Omental fat pad (tissue), 4 donors: ENCODE data around the gene FDXACB1. TPM values are rescaled to one million over a fixed set of nuclear protein-coding genes. Genes with fewer than 3 reads are reported as not detected.

ENCODE experiments used
- ATAC-seq: fragments of 150-250 bp; one replicate; pipeline ENCODE4 v1.9.1; 2016; ENCODE audit warnings: mild to moderate bottlenecking, moderate library complexity; ENCODE audit not compliant: low FRiP score
- DNase-seq: peaks from one replicate; pipeline ENCODE4 v3.0.0-alpha.2; 2019; ENCODE audit warnings: low spot score
- CTCF ChIP-seq, 3 donors: fragments of 450-650 bp; IDR thresholded peaks; one replicate each; pipeline ENCODE4 v1.5.1; 2016 to 2017; ENCODE audit warnings: antibody characterized with exemption in 3 of 3, mild to moderate bottlenecking in 3 of 3, moderate library complexity in 2 of 3
- small RNA-seq: library from RNA; depleted of rRNA; stranded (forward); fragments of <200 nt; gene quantifications from one replicate; pipeline ENCODE3, GENCODE V24; 2016
- total RNA-seq, 4 donors: library from RNA; depleted of rRNA; stranded (reverse); fragments of >200 nt; gene quantifications; one replicate each; pipeline ENCODE4 v1.1.0, GENCODE V29; 2016

Gene FDXACB1
- total RNA-seq, 4 donors from 2014 or later = 1.1 to 2.7 (median 1.6) TPM

DNA sequence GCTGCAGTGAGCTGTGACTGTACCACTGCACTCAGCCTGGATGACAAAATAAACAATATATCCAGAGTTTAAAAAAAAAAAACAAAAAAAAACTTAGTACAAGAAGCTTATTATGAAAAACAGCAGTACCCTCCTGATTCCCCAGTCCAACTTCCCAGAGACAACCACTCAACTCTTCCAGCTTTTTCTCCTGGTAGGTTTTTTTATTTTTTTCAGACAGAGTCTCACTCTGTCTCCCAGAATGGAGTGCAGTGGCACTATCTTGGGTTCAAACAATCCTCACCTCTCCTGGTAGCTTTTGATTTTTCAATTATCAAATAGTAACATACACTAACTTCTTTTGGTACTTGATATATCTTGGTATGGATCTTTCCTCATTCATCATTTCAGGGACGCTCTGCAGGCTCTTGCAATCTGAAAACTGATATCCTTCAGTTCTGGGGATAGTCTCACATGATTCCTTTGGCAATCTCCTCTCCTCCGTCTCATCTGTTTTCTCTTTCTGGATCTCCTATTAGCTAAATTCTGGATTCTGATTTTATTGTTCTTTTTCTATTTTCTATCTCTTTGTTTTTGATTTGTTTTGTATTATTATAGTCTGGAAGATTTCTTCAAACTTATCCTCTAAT, 52.5 kb downstream of the FDXACB1 start:
- ATAC-seq (no peak), DNase-seq (no peak)
- no peak for TF ChIP-seq CTCF (IDR thresholded peaks at IDR 0.05)

Small RNA genes lying within 50 kb of the gene (small RNA-seq; reads per million reads assigned to genes)
- gene C11orf52 = not detected
- not detected for gene GNG5P3
- not detected for gene RNA5SP351
- gene RPL37AP8 = 0.39 reads per million

Other genes starting within 250 kb of the FDXACB1 start
- 100 to 1,000 TPM in 2 of 4 donors, 10 to 100 TPM in 2; 30.9 to 139 (median 78.8) TPM for gene PPP2R1B, start 112.8 kb downstream of the FDXACB1 start, total RNA-seq
- gene ALG9, start 7.6 kb downstream of the FDXACB1 start, total RNA-seq = 100 to 1,000 TPM in 1 of 4 donors, 10 to 100 TPM in 3; 21.0 to 168 (median 34.7) TPM
- gene CFAP68, start 376 bp upstream of the FDXACB1 start, total RNA-seq = 10 to 100 TPM; 12.2 to 40.0 (median 20.2) TPM
- 1,000 to 10,000 TPM in 1 of 4 donors, 100 to 1,000 TPM in 2, 10 to 100 TPM in 1; 82.4 to 1,340 (median 304) TPM for gene CRYAB, start 32.6 kb upstream of the FDXACB1 start, total RNA-seq
- 1 to 10 TPM in 2 of 4 donors, not detected in 2; 3.1 to 4.6 TPM for gene HSPB2, start 33.6 kb upstream of the FDXACB1 start, total RNA-seq
- 1 to 10 TPM in 3 of 4 donors, not detected in 1; 3.4 to 7.9 (median 7.5) TPM for gene C11orf52, start 39.7 kb upstream of the FDXACB1 start, total RNA-seq
- gene DIXDC1, start 58.2 kb upstream of the FDXACB1 start, total RNA-seq = 10 to 100 TPM; 36.4 to 79.3 (median 40.7) TPM
- 10 to 100 TPM; 20.5 to 61.6 (median 36.1) TPM for gene DLAT, start 146.2 kb upstream of the FDXACB1 start, total RNA-seq
- 1 to 10 TPM in 2 of 4 donors, under 1 TPM in 1, not detected in 1; 0.48 to 2.4 (median 1.8) TPM for gene PIH1D2, start 194.9 kb upstream of the FDXACB1 start, total RNA-seq
- gene NKAPD1, start 195.1 kb upstream of the FDXACB1 start, total RNA-seq = 10 to 100 TPM; 11.0 to 15.4 (median 11.1) TPM
- 10 to 100 TPM; 31.5 to 37.1 (median 33.9) TPM for gene TIMM8B, start 207.6 kb upstream of the FDXACB1 start, total RNA-seq
- gene SDHD, start 207.7 kb upstream of the FDXACB1 start, total RNA-seq = 100 to 1,000 TPM in 2 of 4 donors, 10 to 100 TPM in 2; 85.0 to 145 (median 104) TPM